Stimulated activated CD4-positive, alpha-beta T cell treated with anti-CD3 and anti-CD28 coated beads, Interleukin-4, amount 100 ng/mL, for 48 hours (primary cell): ENCODE data around the gene KMT5C.
"Not testable (repeated sequence)": the region's sequence is repeated elsewhere in the genome, so short reads cannot be mapped to it uniquely, and the experiment has no call there.

Experiments
- DNase-seq, 2 donors: peaks; one replicate each; pipeline ENCODE4 v3.0.0-alpha.2; 2020; ENCODE audit warnings: low read depth in 2 of 2

The KMT5C gene

DNA sequence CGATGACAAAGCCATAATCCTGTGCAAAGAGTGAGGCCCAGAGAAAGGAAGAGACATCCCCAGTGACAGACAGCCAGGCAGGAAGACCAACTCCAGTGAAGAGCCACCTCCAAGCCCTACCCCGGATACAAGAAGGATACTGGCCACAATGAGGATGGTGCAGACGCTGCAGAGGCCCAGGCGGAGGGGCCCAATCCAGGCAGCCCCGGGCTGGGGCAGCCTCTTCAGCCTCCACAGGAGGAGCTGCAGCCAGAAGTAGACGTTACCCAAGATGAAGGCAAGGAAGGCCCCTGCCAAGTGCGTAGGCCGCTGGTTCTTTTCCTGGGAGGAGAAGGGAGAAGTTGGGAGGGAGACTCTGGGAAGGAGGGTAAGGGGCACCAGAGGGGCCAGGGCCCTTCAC, 23.0 kb upstream of the KMT5C start:
- DNase-seq, result no peak

DNA sequence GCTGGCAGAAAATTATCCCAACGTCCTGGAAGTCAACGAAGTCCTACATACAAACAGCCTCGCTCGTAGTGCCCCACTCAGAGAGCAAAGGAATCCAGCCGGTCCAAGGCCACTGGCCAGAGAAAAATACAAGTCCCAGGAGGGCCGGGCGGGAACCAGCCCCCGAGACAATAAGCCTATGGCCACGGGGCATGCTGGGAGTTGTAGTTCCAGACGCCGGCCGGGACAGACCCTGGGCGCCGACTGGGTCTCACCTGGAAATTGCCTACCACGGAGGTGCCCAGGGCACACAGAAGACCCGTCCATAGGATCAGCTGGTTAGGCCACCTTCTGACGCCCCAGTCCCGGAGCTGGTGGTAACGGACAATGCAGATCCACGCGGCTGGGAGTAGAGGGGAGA, 19.9 kb upstream of the KMT5C start:
- DNase-seq, result no peak

DNA sequence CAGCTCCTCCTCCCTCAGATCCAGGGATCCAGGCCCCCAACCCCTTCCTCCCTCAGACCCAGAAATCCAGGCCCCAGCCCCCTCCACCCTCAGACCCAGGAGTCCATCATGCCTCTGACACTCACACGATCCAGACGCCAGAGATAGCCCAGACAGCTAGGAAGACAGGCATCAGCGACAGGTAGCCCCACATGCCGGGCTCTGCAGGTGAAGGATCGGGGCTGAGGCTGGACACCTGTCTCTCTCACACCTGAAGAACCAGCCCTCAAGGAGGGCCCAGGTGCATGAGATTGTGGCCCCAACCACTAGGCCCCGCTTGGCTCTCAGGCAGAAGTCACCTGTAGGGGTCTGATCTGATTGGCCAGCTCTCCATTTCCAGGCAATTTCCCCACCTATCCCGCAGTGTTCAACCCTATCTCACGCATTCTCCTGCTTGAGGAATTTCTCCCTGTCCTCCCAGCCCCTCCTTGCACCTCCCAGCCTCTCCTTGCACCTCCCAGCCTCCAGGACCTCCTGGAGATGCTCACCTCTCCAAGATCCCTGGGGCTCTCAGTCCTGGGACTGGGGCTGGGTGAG, 18.7 kb upstream of the KMT5C start:
- no peak for DNase-seq

DNA sequence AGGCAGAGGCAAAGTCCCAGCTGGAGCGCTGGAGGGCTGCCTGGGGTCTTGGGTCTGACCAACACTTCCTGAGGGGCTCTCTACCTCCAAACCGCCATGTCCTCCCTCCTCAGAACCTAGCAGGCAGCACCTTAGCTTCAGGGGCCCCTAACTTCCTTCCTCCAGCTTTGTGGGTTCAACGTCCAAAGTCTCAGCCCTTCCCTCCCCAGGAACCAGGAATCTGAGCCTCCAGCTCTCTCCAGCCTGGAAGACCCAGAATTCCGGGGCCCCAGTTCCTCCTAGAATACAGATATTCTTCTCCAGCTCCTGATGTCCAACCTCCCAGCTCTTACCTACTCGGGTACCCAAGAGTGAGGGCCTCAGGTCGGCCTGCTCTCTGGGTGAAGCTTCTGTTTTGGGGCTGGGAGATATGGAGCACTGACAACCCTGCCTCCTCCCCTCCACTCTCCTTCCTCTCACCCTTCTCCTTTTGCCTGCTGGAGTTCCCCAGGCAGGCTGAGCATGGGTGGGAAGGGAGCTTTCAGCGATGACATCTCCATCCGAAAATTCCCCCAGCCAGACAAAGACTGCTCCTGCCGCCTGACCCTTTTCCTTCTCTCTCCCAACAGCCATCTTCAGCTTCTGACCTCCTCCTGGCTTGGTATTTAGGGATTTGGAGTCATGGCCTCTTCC, 18.1 kb upstream of the KMT5C start:
- no peak for DNase-seq

DNA sequence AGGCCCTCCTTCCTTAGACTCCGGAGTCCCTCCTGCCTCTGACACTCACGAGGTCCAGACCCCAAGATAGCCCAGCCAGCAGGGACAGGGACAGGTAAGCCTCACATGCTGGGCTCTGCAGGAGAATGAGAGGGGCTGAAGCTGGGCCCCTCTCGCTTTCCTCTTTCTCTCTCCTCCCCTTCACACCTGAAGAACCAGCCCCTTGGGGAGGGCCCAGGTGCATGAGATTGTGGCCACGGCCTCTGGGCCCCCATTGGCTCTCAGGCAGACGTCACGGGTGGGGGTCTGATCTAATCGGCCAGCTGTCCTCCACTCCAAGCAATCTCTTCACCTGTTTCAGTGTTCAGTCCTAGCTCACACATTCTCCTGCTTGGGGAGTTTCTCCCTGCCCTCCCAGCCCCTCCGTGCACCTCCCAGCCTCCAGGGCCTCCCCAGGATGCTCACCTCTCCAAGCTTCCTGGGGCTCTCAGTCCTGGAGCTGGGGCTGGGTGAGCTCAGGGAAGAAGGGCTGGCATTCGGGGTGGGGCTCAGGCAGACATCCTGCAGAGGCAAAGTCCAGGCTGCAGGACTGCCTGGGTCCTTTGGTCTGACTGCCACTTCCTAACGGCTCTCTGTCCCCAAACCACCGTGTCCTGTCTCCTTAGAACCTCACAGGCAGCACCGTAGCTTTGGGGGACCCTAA, 17.3 kb upstream of the KMT5C start:
- DNase-seq, result no peak

DNA sequence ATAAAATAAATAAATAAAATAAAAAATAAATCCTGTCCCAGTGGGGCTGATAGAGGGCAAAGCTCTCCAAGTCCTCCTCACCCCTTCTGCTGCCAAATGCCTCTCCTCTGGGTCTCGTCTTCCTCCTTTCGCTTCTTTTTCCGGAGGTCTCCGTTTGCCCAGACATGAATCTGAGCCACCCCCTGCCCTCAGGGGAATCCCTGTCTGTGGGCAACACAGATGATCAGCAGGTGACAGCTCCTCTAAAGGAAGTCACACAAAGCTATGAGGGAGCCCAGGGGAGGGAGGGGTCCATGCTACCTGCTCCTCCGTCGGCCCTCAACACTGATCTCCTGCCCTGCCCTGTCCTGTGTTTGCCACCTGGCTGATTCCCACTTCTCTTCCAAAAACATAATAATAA, 15.0 kb upstream of the KMT5C start:
- no peak for DNase-seq

DNA sequence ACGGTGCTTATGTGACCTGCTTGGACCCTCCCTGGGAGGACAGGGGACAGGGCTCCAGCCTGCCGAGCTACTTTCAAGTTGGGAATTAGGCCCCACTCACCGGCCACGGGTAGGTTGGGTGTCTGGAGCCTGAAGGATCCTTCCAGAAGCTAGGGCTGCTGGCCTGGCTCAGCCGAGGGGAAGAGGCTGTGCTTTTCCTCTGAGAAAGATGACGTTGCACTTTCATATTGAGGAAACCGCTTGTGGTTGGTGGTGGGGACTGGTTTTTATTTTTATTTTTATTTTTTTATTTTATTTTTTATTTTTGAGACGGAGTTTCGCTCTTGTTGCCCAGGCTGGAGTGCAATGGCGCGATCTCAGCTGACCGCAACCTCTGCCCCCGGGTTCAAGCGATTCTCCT, 14.5 kb upstream of the KMT5C start, which contains the start of gene TMEM150B:
TSS of gene TMEM150B (minus strand) at position 170 of the 400 bp plus-strand sequence. CDS start 4,305 bp downstream, outside the sequence.
- DNase-seq, result no peak

DNA sequence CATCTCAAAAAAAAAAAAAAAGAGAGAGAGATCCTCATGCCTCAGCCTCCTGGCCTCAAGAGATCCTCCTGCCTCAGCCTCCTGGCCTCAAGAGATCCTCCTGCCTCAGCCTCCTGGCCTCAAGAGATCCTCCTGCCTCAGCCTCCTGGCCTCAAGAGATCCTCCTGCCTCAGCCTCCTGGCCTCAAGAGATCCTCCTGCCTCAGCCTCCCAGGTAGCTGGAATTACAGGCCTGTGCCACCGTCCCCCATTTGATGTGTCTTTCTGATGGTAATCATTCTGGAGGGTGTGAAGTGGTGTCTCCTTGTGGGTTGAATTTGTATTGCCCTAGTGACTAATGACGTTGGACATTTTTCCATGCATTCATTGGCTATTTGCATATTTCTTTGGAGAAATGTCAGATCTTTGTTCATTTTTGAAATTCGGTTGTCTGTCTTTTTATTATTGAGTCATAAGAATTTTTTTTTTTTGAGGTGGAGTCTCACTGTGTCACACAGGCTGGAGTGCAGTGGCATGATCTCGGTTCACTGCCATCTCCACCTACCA, 10.8 kb upstream of the KMT5C start:
- DNase-seq, result not testable (repeated sequence)

DNA sequence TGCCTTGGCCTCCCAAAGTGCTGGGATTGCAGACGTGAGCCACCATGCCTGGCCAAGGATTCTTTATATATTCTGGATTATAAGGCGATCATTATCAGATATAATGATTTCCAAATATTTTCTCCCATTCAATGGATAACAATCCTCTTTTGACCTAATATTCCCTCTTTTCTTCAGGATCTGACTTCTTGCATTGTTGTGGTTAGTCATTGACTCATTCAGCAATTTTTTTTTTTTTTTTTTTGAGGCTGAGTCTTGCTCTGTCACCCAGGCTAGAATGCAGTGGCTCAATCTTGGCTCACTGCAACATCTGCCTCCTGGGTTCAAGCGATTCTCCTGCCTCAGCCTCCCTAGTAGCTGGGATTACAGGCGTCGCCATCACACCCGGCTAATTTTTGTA, 9.9 kb upstream of the KMT5C start:
- not testable (repeated sequence) for DNase-seq

DNA sequence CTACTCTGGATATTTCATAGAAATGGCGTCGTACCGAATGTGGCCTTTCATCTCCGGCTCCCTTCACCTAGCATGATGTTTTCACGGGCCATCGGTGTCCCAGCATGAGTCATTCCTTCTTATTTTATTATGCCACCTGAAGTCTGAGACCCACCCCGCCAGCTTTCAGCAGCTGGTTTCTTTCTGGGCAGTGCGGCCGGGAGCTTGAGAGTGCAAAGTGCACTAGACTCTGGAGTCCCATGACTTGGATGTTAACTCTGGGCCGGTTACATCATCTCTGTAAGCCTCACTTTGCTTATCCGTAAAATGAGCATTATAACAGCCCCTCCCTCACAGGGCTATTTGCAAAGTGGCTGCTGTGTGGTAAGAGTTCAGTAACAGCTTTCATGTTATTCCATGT, 5.8 kb upstream of the KMT5C start:
- no peak for DNase-seq

DNA sequence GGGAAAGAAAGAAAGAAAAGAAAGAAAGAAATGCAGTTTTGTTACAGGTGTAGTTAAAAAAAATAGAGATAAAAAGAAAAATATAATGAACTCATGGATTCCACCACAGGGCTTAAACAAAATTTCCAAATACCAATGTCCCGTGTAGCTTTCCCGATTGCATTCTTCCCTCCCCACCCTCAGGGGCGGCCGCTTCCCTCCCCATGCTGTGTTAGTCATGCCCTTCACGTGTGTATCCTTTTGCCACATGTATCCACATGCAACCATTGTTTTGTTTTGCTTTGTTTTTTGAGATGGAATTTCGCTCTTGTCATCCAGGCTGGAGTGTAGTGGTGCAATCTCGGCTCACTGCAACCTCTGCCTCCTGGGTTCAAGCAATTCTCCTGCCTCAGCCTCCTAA, 3.6 kb upstream of the KMT5C start:
- DNase-seq, result no peak

DNA sequence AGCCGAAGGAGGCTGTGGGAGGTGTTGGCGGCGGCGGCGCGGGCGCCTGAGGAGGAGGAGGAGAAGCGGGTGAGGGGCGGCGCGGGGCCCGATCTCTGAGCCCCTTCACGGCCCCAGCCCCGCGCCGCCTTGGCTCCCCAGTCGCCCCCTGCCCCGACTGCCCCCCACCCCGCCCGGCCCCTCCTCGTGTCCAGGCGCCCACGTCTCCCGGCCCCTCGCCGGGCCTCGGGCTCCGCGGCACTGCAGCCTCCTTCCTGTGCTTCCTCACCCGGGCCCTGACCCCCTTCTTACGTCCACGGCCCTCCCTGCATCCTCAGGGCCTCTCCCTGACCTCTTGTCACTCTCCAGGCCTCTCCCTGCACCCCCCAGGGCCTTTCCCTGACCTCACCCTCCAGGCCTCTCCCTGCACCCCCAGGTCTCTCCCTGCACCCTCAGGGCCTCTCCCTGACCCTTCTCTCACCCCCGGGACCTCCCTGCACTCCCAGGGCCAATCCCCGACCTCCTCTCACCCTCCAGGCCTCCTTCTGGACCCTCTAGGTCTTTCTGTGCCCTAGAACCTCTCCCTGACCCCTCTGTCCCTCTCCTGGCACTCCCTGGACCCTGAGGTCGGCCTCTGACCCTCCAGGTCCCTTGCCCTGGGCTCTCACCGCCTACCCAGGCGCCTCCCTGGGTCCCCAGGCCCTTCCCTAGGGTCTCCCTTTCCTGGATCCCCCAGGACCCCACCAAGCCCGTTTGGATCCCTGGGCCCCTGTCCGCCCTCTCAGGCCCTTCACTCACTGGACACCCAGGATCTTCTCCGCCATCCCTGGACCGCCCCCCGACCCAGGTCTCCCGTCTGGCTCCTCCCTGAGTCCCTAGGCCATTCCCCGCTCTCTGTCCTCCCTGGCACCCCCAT, 460 bp downstream of the KMT5C start:
- no peak for DNase-seq

DNA sequence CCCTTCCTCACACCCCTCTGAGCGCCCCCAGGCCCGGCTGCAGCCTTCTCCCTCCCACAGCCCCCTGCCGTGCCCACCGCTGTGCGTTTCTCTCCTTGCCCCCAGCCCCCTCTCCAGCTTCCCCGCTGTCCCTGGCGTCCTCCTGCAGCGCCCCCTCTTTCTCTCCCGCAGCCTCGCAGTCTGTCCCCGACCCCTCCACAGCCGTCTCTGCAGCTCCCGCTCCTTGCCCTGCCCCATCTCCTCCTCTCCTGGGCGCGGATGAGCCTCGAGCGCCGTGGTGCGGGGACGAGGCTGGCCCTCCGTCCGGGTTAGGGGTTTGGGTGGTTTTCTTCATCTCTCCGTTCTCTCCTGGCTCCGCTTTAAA, 1.1 kb downstream of the KMT5C start:
- DNase-seq, result peak in 1 of 2 donors; percentile 20

DNA sequence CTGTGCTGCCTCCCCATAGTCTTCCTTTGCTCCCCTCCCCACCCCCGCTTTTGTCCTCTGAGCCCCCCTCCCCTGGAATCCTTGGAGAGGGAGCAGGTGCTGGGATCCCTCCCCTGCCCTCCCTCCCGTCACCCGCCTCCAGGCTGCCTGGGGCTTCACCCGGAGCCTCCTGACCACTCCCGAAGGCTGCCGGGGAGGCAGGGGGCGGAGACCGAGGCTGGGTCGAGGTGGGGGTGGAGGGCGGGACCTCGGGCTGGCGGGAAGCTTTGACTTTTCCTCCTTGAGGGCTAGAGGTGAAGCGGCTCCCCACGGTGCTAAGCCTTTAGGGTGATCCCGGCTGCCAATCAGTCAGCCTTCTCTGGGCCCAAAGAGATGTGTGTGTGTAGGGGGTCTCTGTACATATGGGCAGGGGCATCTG, 1.5 kb downstream of the KMT5C start:
- DNase-seq, result peak; percentile 58 to 73

DNA sequence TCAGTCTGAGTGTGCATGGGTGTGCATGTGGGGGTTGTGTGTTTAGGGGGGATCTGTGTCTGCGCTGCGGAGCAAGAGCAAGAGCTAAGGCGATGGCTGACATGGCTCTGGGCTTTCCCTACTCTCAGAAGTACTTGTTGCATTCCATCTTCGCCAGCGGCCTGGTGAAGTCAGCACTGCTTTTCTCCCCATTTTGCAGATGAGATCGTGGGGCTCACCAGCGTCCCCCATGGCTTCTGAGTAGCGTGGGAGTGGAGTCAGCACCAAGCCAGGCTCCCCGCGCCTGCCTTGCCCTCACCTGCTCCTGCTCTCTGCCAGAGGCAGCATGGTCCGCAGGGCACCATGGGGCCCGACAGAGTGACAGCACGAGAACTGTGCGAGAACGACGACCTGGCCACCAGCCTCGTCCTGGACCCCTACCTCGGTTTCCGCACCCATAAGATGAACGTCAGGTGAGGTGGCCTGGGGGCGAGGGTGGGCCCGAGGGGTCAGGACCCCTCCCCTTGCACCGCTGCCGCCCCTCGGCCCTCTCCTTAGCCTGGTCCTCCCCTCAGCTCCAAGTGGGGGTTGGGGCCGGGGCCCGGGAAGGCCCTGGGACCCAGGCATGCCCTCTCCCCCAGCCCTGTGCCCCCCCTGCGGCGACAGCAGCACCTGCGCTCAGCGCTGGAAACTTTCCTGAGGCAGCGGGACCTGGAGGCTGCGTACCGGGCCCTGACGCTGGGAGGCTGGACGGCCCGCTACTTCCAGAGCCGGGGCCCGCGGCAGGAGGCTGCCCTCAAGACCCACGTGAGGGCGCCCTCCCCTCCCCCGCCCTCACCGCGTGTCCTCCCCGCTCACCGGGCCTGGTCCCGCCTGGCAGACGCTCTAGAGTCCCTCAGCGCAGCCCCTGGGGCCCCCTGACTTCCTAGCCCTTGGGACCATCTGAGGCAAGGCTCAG, 2.2 kb downstream of the KMT5C start:
- no peak for DNase-seq

DNA sequence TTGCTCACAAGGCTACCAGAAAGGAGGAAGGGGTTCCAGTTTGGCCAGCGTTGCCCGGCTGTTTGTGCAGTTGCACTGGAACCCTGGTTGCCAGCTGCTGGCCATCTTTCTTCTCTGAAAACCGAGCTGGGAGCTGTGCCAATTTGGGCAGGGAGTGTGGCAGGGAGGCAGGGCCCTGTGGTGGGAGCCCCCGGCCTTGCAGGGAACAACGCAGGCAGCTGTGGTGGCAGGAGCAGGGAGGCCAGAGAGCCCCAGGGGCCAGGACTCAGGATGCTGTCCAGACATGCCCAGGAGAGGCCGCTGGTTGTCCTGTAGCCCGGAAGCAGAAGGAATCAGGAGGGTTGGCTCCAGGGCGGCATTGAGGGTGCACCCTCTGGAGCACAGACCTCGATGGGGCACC, 4.8 kb downstream of the KMT5C start:
- no peak for DNase-seq

DNA sequence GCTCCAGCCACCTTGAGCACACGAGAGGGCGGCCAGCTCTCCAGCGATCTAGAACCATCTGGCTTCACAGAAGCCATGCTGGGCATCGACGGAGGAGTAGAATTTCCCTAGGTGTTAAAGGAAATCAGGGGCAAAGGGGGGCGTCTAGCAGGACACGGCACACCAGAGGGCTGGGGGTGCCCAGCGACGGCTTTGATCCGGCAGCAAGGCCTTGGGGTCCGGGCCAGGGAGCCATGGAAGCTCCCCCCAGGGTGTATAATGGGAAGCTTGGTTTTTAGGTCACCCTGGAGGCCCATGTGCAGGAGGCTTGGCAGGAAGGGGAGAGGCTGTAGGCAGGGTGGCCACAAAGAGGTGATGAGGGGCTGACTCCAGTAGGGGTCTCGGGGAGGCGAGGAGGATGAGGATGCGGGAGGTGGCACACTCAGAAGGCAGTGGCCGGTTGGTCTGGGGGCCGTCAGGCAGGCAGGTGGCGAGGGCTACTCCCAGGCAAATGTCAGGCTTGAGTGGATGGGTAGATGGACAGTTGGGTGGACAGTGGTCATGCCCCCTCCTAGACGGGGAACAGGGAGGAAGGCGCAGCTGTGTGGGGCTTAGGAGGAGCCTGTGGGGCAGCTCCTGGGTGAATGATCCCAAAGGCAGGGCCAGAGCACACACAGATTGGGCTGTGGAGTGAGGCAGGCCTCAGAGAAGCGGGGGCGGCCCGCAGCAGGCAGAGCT, 5.6 kb downstream of the KMT5C start:
- no peak for DNase-seq

DNA sequence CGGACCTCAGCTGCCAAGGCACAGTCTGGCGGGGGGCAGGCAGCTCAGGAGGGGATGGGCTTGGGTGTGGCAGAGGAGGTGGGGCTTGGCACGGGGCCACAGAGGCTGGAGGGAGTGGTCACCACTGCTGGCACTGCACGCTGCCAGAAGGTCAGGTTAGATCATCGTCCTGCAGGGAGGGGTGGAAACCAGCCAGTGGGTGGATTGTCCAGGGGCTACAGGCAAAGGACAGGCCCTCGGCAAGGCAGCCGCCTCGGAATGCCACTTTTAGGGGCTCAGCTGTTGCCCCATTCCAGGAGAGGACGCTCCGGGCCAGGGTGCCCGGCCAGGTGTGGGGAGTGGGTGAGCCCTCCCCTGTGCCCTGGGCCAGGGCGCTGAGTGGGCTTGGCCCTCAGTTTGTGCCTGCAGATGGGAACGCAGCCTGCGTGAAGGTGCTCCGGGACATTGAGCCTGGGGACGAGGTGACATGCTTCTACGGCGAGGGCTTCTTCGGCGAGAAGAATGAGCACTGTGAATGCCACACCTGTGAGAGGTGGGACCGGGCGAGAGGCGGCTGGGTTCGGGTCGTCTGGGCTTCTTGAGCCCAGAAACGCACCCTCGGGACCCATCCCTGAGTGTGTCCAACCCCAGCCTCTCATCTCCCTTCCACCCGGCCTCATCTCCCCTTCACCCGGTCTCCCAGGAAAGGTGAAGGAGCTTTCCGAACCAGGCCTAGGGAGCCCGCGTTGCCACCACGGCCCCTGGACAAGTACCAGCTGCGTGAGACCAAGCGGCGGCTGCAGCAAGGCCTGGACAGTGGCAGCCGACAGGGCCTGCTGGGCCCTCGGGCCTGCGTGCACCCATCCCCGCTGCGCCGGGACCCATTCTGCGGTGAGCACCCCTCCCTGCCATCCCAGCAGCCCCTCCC, 6.4 kb downstream of the KMT5C start:
- no peak for DNase-seq
